ENCODE data around the gene SLC25A28. TPM values are rescaled to one million over a fixed set of nuclear protein-coding genes. Genes with fewer than 3 reads are reported as not detected.

SLC25A28 gene, protein sequence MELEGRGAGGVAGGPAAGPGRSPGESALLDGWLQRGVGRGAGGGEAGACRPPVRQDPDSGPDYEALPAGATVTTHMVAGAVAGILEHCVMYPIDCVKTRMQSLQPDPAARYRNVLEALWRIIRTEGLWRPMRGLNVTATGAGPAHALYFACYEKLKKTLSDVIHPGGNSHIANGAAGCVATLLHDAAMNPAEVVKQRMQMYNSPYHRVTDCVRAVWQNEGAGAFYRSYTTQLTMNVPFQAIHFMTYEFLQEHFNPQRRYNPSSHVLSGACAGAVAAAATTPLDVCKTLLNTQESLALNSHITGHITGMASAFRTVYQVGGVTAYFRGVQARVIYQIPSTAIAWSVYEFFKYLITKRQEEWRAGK
- 8.2 and 11.5 TPM in 2 replicates for total RNA-seq

DNA sequence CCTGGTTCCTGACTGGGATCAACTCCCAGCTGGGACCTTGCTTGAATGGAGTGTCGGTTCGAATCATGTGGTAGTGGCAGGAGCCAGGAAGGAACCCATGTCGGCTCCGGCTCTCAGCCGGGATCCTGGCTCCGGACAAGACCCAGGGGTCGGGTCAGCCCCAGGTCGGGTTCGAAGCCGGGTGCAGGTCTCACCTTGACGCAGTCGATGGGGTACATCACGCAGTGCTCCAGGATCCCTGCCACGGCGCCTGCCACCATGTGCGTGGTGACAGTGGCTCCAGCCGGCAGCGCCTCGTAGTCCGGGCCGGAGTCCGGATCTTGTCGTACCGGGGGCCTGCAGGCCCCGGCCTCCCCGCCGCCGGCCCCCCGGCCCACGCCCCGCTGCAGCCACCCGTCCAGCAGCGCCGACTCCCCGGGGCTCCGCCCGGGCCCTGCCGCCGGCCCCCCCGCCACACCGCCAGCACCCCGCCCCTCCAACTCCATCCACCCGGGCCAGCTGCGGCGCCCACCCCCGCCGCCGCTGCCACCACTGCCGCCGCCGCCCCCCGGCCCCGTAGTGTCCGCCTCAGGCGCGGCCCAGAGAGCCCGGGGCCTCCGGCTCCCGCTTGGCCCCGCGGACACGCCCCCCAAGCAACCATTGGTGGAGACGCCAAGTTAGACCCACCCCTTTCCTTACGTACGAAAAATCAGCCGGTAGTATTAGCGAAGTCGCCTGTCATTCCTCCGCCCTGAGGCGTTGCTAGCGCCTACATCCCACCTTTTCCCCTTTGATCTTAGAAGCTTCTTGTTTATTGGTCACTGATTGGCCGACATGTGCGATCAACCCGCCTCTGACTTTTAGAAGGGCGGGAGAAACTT lies at the start of gene SLC25A28:
Gene SLC25A28 (minus strand): TSS at position 589 of the 860 bp plus-strand sequence. CDS start 104 bp downstream, at position 485.

GRCh38 chr10:99659031-99659867 lies 39.0 kb upstream of the SLC25A28 start, which contains the start of gene ENTPD7:
TSS of gene ENTPD7 (plus strand) at chr10:99659509. CDS start at chr10:99659957, 448 bp downstream.

Other genes starting within 250 kb of the SLC25A28 start
- 65.2 and 77.4 TPM in 2 replicates for gene GOT1, start 189.8 kb downstream of the SLC25A28 start, total RNA-seq
- not detected in 2 replicates for gene NKX2-3, start 87.5 kb downstream of the SLC25A28 start, total RNA-seq
- 14.1 and 18.1 TPM in 2 replicates for gene ENTPD7, start 39.1 kb upstream of the SLC25A28 start, total RNA-seq
- 25.1 and 34.2 TPM in 2 replicates for gene COX15, start 111.7 kb upstream of the SLC25A28 start, total RNA-seq
- 13.3 and 22.7 TPM in 2 replicates for gene CUTC, start 111.8 kb upstream of the SLC25A28 start, total RNA-seq
- gene ABCC2, start 162.2 kb upstream of the SLC25A28 start, total RNA-seq, result under 0.01 TPM in 2 replicates